GM18951 (cell line): ENCODE data around the gene MSANTD2.

ENCODE experiments used
- POLR2A ChIP-seq: IDR thresholded peaks from 4 replicates; pipeline ENCODE4 v1.6.1; 2011; ENCODE audit warnings: mild to moderate bottlenecking; ENCODE audit not compliant: insufficient read length, insufficient read depth; ENCODE audit errors: extremely low read depth
- in situ Hi-C: fragments of 300-500 bp; cut with MboI; formaldehyde crosslinking; loops from one replicate; pipeline ENCODE4 v1.12.0; 2022; ENCODE audit warnings: low sequenced_read_pairs, mixed read lengths, inconsistent platforms; ENCODE audit not compliant: unreplicated experiment

The MSANTD2 gene

GRCh38 chr11:124749912-124750311 is 50.3 kb downstream of the MSANTD2 start:
- no peak for TF ChIP-seq POLR2A
- in situ Hi-C loops, result no loop called here

DNA sequence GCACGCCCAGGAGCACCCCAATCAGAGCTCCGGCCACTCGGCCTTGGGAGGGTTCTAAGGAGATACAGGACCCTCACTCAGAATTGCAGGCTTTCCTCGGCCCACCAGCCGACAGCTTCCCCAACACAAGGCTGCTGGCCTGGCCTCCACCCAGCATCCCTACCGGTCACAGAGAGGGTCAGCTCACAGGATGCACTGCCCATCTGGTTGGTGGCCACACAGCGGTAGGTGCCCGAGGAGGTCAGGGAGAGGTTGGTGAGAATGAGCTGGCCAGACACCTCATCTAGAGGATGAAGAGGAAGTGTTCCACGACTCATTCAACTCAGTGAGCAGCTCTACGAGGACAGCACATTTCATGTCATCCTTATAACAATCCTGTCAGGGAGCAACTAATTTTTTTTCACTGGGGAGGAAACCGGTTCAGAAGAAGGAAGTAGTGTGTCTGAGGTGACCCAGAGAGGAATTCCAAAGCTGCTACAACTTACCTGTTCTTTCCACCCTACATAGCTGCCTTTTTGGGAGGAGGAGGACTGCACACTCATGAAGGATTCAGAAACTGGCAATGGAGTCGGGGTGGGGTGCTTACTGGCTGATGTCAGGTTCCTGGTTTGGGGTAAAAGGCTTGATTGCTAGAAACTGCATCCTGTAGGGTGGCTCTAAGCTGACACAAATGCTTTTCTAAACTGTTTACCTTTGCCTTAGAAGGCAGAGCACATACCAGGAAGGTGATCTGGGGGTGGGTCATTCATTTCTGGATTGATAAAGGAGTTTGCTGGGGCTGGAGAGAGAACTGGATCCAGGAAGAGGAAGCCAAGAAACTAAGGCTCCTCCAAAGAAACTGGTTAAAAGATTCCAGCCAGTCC is 51.5 kb downstream of the MSANTD2 start:
- TF ChIP-seq POLR2A, result no peak
- in situ Hi-C loops, result no loop called here

GRCh38 chr11:124748100-124748418 is 52.1 kb downstream of the MSANTD2 start:
- TF ChIP-seq POLR2A, result no peak
- in situ Hi-C loops, result no loop called here

DNA sequence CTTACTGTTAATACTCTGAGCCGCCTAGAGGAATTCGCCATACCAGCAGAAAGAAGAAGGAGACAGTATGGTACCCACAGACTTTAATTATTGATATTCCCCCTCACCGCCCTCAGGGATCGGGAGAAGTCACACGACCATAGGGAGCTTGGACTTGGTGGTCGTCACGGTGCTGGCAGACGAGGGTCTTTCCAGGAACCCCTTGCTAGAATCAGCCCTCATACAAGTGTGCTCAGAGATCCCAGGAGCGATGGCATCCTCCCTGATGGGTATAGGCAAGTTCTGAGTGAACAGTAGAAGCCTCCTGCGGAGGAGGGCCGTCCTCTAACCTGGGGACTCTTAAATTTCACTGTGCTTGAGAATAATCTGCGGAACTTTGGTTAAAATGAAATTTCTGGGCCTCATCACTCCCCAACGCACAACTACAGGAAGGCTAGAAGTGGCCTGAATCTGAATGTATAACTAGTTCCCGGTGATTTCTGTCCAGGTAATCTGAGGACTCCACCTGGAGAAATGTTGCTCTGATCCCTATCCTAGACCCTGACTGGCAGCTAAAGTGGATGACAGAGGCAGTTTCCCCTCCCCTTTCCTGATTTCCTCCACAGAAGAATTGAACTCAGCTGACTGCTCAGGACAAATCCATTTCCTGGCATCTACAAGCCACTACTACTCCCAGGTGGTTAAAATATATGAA is 52.7 kb downstream of the MSANTD2 start:
- TF ChIP-seq POLR2A, result no peak
- in situ Hi-C loops, result no loop called here

- in situ Hi-C loops, result no loop called here
- TF ChIP-seq POLR2A, result peak; percentile 74
These were observed 53.5 kb downstream of the MSANTD2 start for GRCh38 chr11:124746621-124747243.

GRCh38 chr11:124745835-124746620 is 54.2 kb downstream of the MSANTD2 start:
- TF ChIP-seq POLR2A, result no peak

GRCh38 chr11:124745270-124745834 is 54.9 kb downstream of the MSANTD2 start:
- no peak for TF ChIP-seq POLR2A
- in situ Hi-C loops, result no loop called here

More at GRCh38 chr11:124745835-124746620, 54.2 kb downstream of the MSANTD2 start:
- in situ Hi-C loops, result no loop called here

DNA sequence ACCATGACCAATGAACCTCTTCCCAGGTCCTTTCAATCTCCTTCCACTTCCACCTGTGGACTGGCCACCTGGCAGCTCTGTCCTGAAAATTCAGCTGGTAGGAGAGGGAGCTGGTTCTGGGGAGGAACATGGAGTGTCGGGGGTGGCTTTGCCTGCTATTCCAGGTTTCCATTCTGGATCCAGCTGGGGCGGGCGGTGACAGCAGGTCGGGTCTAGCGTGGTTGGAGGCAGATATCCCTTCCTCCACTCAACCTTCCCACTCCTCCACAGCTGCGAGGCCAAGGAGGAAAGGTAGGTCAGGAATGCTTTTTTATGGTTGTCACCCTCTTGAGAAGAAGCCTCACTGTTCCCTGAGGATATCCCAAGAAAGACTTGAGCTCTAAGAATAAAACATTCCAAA is 57.2 kb downstream of the MSANTD2 start:
- TF ChIP-seq POLR2A, result no peak
- in situ Hi-C loops, result no loop called here

- no peak for TF ChIP-seq POLR2A
- in situ Hi-C loops, result no loop called here
These were observed 57.7 kb downstream of the MSANTD2 start for GRCh38 chr11:124742555-124742954.

- in situ Hi-C loops, result no loop called here
- TF ChIP-seq POLR2A, result no peak
These were observed 59.8 kb downstream of the MSANTD2 start for GRCh38 chr11:124740277-124740882.

DNA sequence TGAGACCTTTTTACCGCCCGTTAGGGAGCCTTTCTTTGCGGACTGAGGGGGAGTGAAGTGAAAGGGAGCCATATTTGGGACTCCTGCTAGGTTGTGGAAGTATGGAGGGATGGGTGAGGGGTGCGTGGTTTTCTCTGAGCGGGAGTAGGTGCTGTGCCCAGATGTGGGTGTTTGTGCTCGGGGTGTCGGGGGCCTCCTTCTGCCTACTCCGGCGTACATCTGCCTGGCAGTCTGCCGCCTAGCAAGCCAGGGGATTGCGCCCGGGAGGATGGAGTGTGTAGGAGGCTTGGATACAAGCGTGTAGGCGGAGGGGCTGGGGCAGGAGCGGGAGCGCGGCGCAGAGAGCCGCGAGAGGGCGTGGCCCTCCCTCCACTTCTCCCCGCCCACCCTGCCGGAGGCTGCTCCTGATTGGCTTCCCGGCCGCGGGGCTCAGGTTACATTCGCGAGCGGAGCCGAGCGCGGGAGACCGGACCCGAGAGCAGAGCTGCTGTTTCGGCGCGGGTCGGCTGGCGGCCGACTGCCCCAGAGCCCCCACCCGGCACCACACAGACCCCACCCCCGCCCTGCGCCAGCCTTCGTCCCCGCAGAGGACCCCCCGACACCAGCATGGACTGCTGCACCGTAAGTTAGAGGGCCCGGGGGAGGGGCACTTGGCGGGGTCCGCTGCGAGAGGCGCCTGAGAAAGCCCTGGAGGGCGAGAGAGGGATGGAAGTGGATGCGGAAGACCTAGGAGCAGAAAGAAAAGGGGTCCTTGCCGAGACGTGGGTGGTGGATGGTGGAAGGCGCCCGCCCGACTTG is 60.5 kb downstream of the MSANTD2 start, which contains the start of gene NRGN:
Gene NRGN (plus strand): TSS at position 464 of the 798 bp plus-strand sequence. CDS start 143 bp downstream, at position 607.
- peak; percentile 48 for TF ChIP-seq POLR2A
- in situ Hi-C loops, result no loop called here
